IMR-90 (cell line): Measurements from ENCODE around the gene ZFHX3. TPM values are rescaled to one million over a fixed set of nuclear protein-coding genes. Genes with fewer than 3 reads are reported as not detected.

Experiments used
- ATAC-seq: fragments of 200-7000 bp; cut with Tn5 transposase; 2 replicates; pipeline ENCODE4 v1.9.1; 2020; ENCODE audit warnings: low read depth, mild to moderate bottlenecking, moderate library complexity
- BruUV-seq: library from RNA; stranded (reverse); fragments of 400-500 nt; replicated peaks from 2 replicates; lab custom pipeline; 2021; lab: Mats Ljungman, UMichigan
- CTCF ChIA-PET: fragments of 300-600 bp; formaldehyde crosslinking; extraction: SDS; loops from one replicate; lab custom pipeline; 2021; ENCODE audit warnings: antibody characterized with exemption; lab: Yijun Ruan, JAX
- POLR2A ChIA-PET: fragments of 300-600 bp; sonication (Branson Sonifier 250); formaldehyde crosslinking; loops from one replicate; lab custom pipeline; 2022; ENCODE audit warnings: antibody characterized with exemption; ENCODE audit not compliant: unreplicated experiment; lab: Charles Lee
- DNase-seq: peaks from one replicate; pipeline ENCODE4 v3.0.0; 2013
- H2AFZ ChIP-seq: replicated peaks from 2 replicates; pipeline ENCODE3; 2013; ENCODE audit warnings: low read length, mild to moderate bottlenecking; ENCODE audit not compliant: poor library complexity
- H2AK5ac ChIP-seq: 2 replicates; pipeline ENCODE4 v1.6.1; 2013; ENCODE audit warnings: low read depth, low read length, inconsistent platforms
- H2AK9ac ChIP-seq: replicated peaks from 2 replicates; pipeline ENCODE3; 2013; ENCODE audit warnings: mild to moderate bottlenecking, low read depth, low read length, moderate library complexity; ENCODE audit not compliant: poor library complexity
- H2BK120ac ChIP-seq: 2 replicates; pipeline ENCODE4 v1.6.1; 2013; ENCODE audit warnings: low read depth, low read length, inconsistent platforms
- H2BK15ac ChIP-seq: 3 replicates; pipeline ENCODE4 v1.6.1; 2013; ENCODE audit warnings: low read depth, low read length, inconsistent platforms
- H2BK20ac ChIP-seq: 2 replicates; pipeline ENCODE4 v1.6.1; 2013; ENCODE audit warnings: low read depth, mild to moderate bottlenecking, inconsistent platforms, low read length, moderate library complexity
- H2BK5ac ChIP-seq: 2 replicates; pipeline ENCODE4 v1.6.1; 2013; ENCODE audit warnings: mild to moderate bottlenecking, low read depth, low read length, inconsistent platforms; ENCODE audit not compliant: poor library complexity, severe bottlenecking
- H3K14ac ChIP-seq: replicated peaks from 2 replicates; pipeline ENCODE4 v1.6.1; 2013; ENCODE audit warnings: low read depth, low read length, inconsistent platforms
- H3K18ac ChIP-seq: 2 replicates; pipeline ENCODE4 v1.6.1; 2013; ENCODE audit warnings: low read depth, low read length, control low read depth
- H3K23ac ChIP-seq: 2 replicates; pipeline ENCODE4 v1.6.1; 2013; ENCODE audit warnings: low read depth, low read length, inconsistent platforms
- H3K27ac ChIP-seq: 2 replicates; pipeline ENCODE4 v1.5.1; 2013; ENCODE audit warnings: mild to moderate bottlenecking, control low read depth, low read length; ENCODE audit not compliant: insufficient read depth
- H3K27me3 ChIP-seq: 2 replicates; pipeline ENCODE4 v1.6.1; 2013; ENCODE audit warnings: low read length; ENCODE audit not compliant: control insufficient read depth, insufficient read depth
- H3K36me3 ChIP-seq: 2 replicates; pipeline ENCODE4 v1.6.1; 2013; ENCODE audit warnings: low read length, mixed read lengths; ENCODE audit not compliant: control insufficient read depth, insufficient read depth
- H3K4ac ChIP-seq: 2 replicates; pipeline ENCODE4 v1.6.1; 2013; ENCODE audit warnings: low read depth, low read length, inconsistent platforms
- H3K4me1 ChIP-seq: 2 replicates; pipeline ENCODE4 v1.6.1; 2013; ENCODE audit warnings: low read length, mixed read lengths; ENCODE audit not compliant: control insufficient read depth, insufficient read depth
- H3K4me2 ChIP-seq: 2 replicates; pipeline ENCODE4 v1.6.1; 2013; ENCODE audit warnings: low read depth, mild to moderate bottlenecking, control low read depth, low read length, moderate library complexity
- H3K4me3 ChIP-seq: 2 replicates; pipeline ENCODE4 v1.5.1; 2013; ENCODE audit warnings: low read depth, mild to moderate bottlenecking, control low read depth, low read length, moderate library complexity; ENCODE audit not compliant: insufficient read depth
- H3K56ac ChIP-seq: 2 replicates; pipeline ENCODE4 v1.6.1; 2013; ENCODE audit warnings: low read length, inconsistent platforms; ENCODE audit not compliant: insufficient read depth; ENCODE audit errors: extremely low read depth
- H3K79me1 ChIP-seq, 2 experiments: 2 replicates each; pipeline ENCODE4 v1.6.1; 2013; ENCODE audit warnings: low read length in 2 of 2, inconsistent platforms in 1 of 2, low read depth in 1 of 2
- H3K9ac ChIP-seq: 2 replicates; pipeline ENCODE4 v1.6.1; 2013; ENCODE audit warnings: low read depth, low read length, control low read depth
- H3K9me1 ChIP-seq: 2 replicates; pipeline ENCODE4 v1.6.1; 2013; ENCODE audit warnings: low read length, inconsistent platforms; ENCODE audit not compliant: insufficient read depth
- H3K9me3 ChIP-seq: 2 replicates; pipeline ENCODE4 v1.6.1; 2013; ENCODE audit warnings: low read length; ENCODE audit not compliant: control insufficient read depth, insufficient read depth
- H4K20me1 ChIP-seq: 2 replicates; pipeline ENCODE4 v1.6.1; 2013; ENCODE audit warnings: low read length, inconsistent platforms; ENCODE audit not compliant: insufficient read depth
- H4K5ac ChIP-seq: 2 replicates; pipeline ENCODE4 v1.6.1; 2013; ENCODE audit warnings: mild to moderate bottlenecking, low read depth, low read length, control low read depth
- H4K8ac ChIP-seq, 2 experiments: 2 replicates each; pipeline ENCODE4 v1.6.1; 2013; ENCODE audit warnings: low read depth in 2 of 2, low read length in 2 of 2, control low read depth in 1 of 2, inconsistent platforms in 1 of 2
- H4K91ac ChIP-seq: 2 replicates; pipeline ENCODE4 v1.6.1; 2013; ENCODE audit warnings: low read depth, low read length, inconsistent platforms; ENCODE audit not compliant: insufficient read depth
- FOS ChIP-seq: fragments of 150-350 bp; IDR thresholded peaks from 2 replicates; pipeline ENCODE4 v1.6.1; 2016; ENCODE audit warnings: low read depth, low read length
- MAFK ChIP-seq: IDR thresholded peaks from 2 replicates; pipeline ENCODE4 v1.6.1; 2012; ENCODE audit warnings: low read depth, low read length, improper control_type of control experiment
- MAZ ChIP-seq: IDR thresholded peaks from 2 replicates; pipeline ENCODE4 v1.6.1; 2012; ENCODE audit warnings: low read depth, mild to moderate bottlenecking, low read length, improper control_type of control experiment, moderate library complexity, borderline replicate concordance
- MXI1 ChIP-seq: IDR thresholded peaks from 2 replicates; pipeline ENCODE4 v1.6.1; 2012; ENCODE audit warnings: low read depth, mild to moderate bottlenecking, low read length, moderate library complexity, borderline replicate concordance
- NFE2L2 ChIP-seq: fragments of 150-350 bp; IDR thresholded peaks from 2 replicates; pipeline ENCODE4 v1.6.1; 2016; ENCODE audit warnings: low read depth, mild to moderate bottlenecking, low read length
- POLR2A ChIP-seq: IDR thresholded peaks from 2 replicates; pipeline ENCODE4 v1.6.1; 2012; ENCODE audit warnings: mild to moderate bottlenecking, low read depth, low read length
- RAD21 ChIP-seq: IDR thresholded peaks from 2 replicates; pipeline ENCODE4 v1.6.1; 2012; ENCODE audit warnings: low read length, improper control_type of control experiment
- SMC3 ChIP-seq: fragments of 150-350 bp; IDR thresholded peaks from 2 replicates; pipeline ENCODE4 v1.6.1; 2016; ENCODE audit warnings: low read depth, mild to moderate bottlenecking, antibody characterized with exemption, low read length, moderate library complexity
- WGBS, 2 experiments: methylation state at CpG; one replicate each; pipeline versions ENCODE4 v1.1.5 to v1.1.7; 2013; ENCODE audit warnings: missing lambda C conversion rate in 2 of 2; ENCODE audit not compliant: insufficient read length in 1 of 2; ENCODE audit errors: extremely low coverage in 2 of 2; 5-methylcytosine and 5-hydroxymethylcytosine counted together
- dilution Hi-C: fragments of 300-500 bp; cut with HindIII; formaldehyde crosslinking; loops from one replicate; pipeline ENCODE4 v1.14.3; 2018; ENCODE audit warnings: low sequenced_read_pairs; ENCODE audit not compliant: unreplicated experiment
- in situ Hi-C: fragments of 300-500 bp; cut with MboI; formaldehyde crosslinking; loops from 3 replicates; pipeline ENCODE4 v1.14.3; 2019; ENCODE audit warnings: low sequenced_read_pairs, inconsistent platforms, mixed read lengths
- intact Hi-C: fragments of 100-400 bp; cut with micrococcal nuclease; formaldehyde crosslinking; loops from 2 replicates; pipeline ENCODE4 v1.10.0; 2022
- polyA plus RNA-seq, 3 experiments: library from polyadenylated mRNA; depleted of rRNA; stranded (reverse); fragments of >200 nt; gene quantifications; 2 replicates each; pipeline ENCODE4 v1.2.3, GENCODE V29; 2012; ENCODE audit warnings: low replicate concordance in 1 of 3
- total RNA-seq: library from RNA; depleted of rRNA; stranded (reverse); fragments of >200 nt; gene quantifications from 2 replicates; pipeline ENCODE4 v1.2.3, GENCODE V29; 2012
- TF ChIP-seq, protein P1 (sequence below): fragments of 150-350 bp; IDR thresholded peaks from 2 replicates; pipeline ENCODE4 v1.6.1; 2017; ENCODE audit warnings: mild to moderate bottlenecking, antibody characterized with exemption, low read length, low read depth

Gene ZFHX3
- total and polyA plus RNA-seq, 2 of the 4 experiments (the other 2 are of a cell fraction), result 1.4 to 1.7 TPM

DNA sequence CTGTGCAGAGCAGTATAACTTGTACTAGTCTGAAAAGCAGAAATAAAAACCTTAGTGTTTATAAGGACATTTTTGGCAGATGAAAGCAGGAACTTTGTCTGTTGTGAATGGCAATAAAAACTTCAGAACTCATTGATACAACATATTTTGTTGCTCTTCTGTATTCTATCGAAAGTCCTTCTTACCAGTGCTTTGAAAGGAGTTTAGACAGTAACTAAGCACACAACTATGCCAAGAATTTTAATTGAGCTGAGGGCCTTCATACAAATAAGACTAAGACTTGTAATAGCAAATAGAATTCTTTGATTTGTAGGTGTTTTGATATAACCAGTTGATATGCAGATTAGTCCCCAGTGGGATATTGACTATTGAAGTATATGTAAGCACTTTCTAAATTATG, 308.4 kb downstream of the ZFHX3 start:
- Histone ChIP-seq H2BK120ac (no peak overlapping the region), H3K9ac (no peak overlapping the region), H3K27me3 (no peaks in the 10 kb centered on the region), H2AK9ac (no peak overlapping the region), H4K91ac (no peak overlapping the region), H4K5ac (no peak overlapping the region), H4K20me1 (no peaks in the 10 kb centered on the region), H2BK15ac (no peak overlapping the region), H2BK20ac (no peak overlapping the region), H3K14ac (no peak overlapping the region; the same call in 1 of the 2 replicates), H3K4me3 (no peak overlapping the region), H3K18ac (no peak overlapping the region; the same call in 1 of the 2 replicates), H3K36me3 (no peaks in the 10 kb centered on the region), H3K4me2 (peak overlapping the region; percentile 21; the same call in 1 of the 2 replicates), H2BK5ac (no peak overlapping the region), H3K4me1 (no peaks in the 10 kb centered on the region), H3K56ac (no peak overlapping the region), H2AFZ (no peak overlapping the region), H3K79me1 (no peaks in the 10 kb centered on the region), H3K9me3 (peaks cover under 1% of the 10 kb centered on the region; the same call in 1 of the 2 replicates), H4K8ac (no peak overlapping the region), H3K23ac (no peak overlapping the region), H3K4ac (no peak overlapping the region), H3K9me1 (no peaks in the 10 kb centered on the region; the same call in 1 of the 2 replicates), H2AK5ac (no peak overlapping the region), H3K27ac (no peak overlapping the region)
- in situ Hi-C loops, result no loop called here
- POLR2A ChIA-PET, result no interaction called here
- DNase-seq (peak; percentile 56), ATAC-seq (peak; percentile 85)
- TF ChIP-seq SMC3, result no peak
- TF ChIP-seq, protein P1, sequence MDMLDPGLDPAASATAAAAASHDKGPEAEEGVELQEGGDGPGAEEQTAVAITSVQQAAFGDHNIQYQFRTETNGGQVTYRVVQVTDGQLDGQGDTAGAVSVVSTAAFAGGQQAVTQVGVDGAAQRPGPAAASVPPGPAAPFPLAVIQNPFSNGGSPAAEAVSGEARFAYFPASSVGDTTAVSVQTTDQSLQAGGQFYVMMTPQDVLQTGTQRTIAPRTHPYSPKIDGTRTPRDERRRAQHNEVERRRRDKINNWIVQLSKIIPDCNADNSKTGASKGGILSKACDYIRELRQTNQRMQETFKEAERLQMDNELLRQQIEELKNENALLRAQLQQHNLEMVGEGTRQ, result no peak
- no peak for TF ChIP-seq FOS
- TF ChIP-seq RAD21, result no peak
- no peak for TF ChIP-seq POLR2A
- TF ChIP-seq MAZ, result no peak
- TF ChIP-seq MAFK, result no peak
- TF ChIP-seq MXI1, result no peak
- TF ChIP-seq NFE2L2, result no peak
- CTCF ChIA-PET, result no interaction called here
- intact Hi-C loops, result no loop called here
- BruUV-seq, result no TSS peak
- WGBS, 2 experiments, result no CpG with 5 or more reads among the region's 1 CpG
- dilution Hi-C loops, result no loop called here
